Gastrocnemius medialis (tissue), 4 donors: ENCODE measurements around the gene CYTH2.

Experiments used
- CTCF ChIP-seq, 5 experiments: fragments of 450-650 bp in 3 of 5; fragments of 200-600 bp in 2 of 5; sonication (generic) in 2 of 5; IDR thresholded peaks in 4 of 5; conservative IDR thresholded peaks in 1 of 5; 1 replicate in 4 of 5; 2 replicates in 1 of 5; pipeline ENCODE4 v1.5.1; 2016 to 2019; ENCODE audit warnings: antibody characterized with exemption in 5 of 5, mild to moderate bottlenecking in 3 of 5, moderate library complexity in 3 of 5
- POLR2A ChIP-seq, 2 donors: fragments of 450-650 bp; IDR thresholded peaks; one replicate each; pipeline ENCODE4 v1.6.1; 2017; ENCODE audit warnings: antibody characterized with exemption in 2 of 2, mild to moderate bottlenecking in 2 of 2, moderate library complexity in 2 of 2

DNA sequence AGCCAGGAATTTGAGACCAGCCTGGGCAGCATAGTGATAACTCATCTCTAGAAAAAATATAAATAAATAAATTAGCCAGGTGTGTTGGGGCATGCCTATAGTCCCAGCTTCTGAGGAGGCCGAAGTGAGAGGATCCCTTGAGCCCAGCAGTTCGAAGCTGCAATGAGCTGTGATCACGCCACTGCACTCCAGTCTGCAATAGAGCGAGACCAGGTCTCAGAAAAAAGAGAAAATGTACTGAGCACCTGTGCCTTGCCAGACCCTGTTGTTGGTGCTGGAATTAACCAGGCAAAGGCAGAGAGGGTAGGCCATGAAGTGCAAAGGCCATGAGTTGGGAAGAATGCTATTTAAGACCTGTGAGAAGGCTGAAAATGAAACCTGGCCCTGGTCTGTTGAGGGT is 2.7 kb downstream of the CYTH2 start:
- TF ChIP-seq CTCF (IDR thresholded peaks at IDR 0.05 in 4 of 5, conservative IDR thresholded peaks at IDR 0.05 in 1 of 5) (no peak), POLR2A (IDR thresholded peaks at IDR 0.05) (no peak)
